Stomach (tissue), 4 donors: ENCODE data around the gene SESN3.

ENCODE experiments used
- CTCF ChIP-seq, 7 experiments: fragments of 450-650 bp in 4 of 7; fragments of 200-600 bp in 3 of 7; sonication (generic) in 3 of 7; IDR thresholded peaks; one replicate each; pipeline ENCODE4 v1.5.1; 2016 to 2019; ENCODE audit warnings: antibody characterized with exemption in 7 of 7, control low read depth in 2 of 7, mild to moderate bottlenecking in 1 of 7
- EP300 ChIP-seq: sonication (generic); formaldehyde crosslinking; IDR thresholded peaks from one replicate; pipeline ENCODE4 v1.6.1; 2017; ENCODE audit warnings: antibody characterized with exemption
- POLR2A ChIP-seq, 4 donors: fragments of 450-650 bp; IDR thresholded peaks; one replicate each; pipeline ENCODE4 v1.6.1; 2016; ENCODE audit warnings: antibody characterized with exemption in 4 of 4, control low read depth in 2 of 4, mild to moderate bottlenecking in 1 of 4, moderate library complexity in 1 of 4
- POLR2AphosphoS5 ChIP-seq, 3 donors: sonication (generic); formaldehyde crosslinking; IDR thresholded peaks; one replicate each; pipeline ENCODE4 v1.6.1; 2016; ENCODE audit warnings: antibody characterized with exemption in 3 of 3

- no peak for TF ChIP-seq CTCF (IDR thresholded peaks at IDR 0.05)
- TF ChIP-seq POLR2AphosphoS5 (IDR thresholded peaks at IDR 0.05), result no peak
- TF ChIP-seq POLR2A (IDR thresholded peaks at IDR 0.05), result no peak
- TF ChIP-seq EP300, result no peak
These were observed 2.8 kb downstream of the SESN3 start for GRCh38 chr11:95228081-95228749.
